HCT116 (cell line): ENCODE measurements around the gene MT4.

Experiments
- EGR1 ChIP-seq: IDR thresholded peaks from 2 replicates; pipeline ENCODE4 v1.6.1; 2012; ENCODE audit warnings: low read depth
- EZH2phosphoT487 ChIP-seq: fragments of 200-600 bp; IDR thresholded peaks from 2 replicates; pipeline ENCODE4 v1.6.1; 2018; ENCODE audit warnings: antibody characterized with exemption, borderline replicate concordance
- POLR2A ChIP-seq: IDR thresholded peaks from 2 replicates; pipeline ENCODE4 v1.7.0; 2011; ENCODE audit warnings: borderline replicate concordance; ENCODE audit not compliant: insufficient read depth, insufficient read length; ENCODE audit errors: extremely low read depth
- SIN3A ChIP-seq: IDR thresholded peaks from 2 replicates; pipeline ENCODE4 v1.6.1; 2012; ENCODE audit warnings: low read depth
- TF ChIP-seq, protein P1 (sequence below): IDR thresholded peaks from 2 replicates; pipeline ENCODE4 v1.6.1; 2012; ENCODE audit warnings: low read depth
- TF ChIP-seq, protein P2 (sequence below), 3 experiments: fragments of 200-600 bp in 1 of 3; sonication (generic) in 1 of 3; IDR thresholded peaks in 2 of 3; conservative IDR thresholded peaks in 1 of 3; 2 replicates each; pipeline ENCODE4 v1.5.1; 2012 to 2017; ENCODE audit warnings: low read depth in 2 of 3, low read length in 2 of 3, antibody characterized with exemption in 1 of 3, borderline replicate concordance in 1 of 3, control low read depth in 1 of 3, mild to moderate bottlenecking in 1 of 3, mixed read lengths in 1 of 3, mixed run types in 1 of 3, moderate library complexity in 1 of 3; ENCODE audit not compliant: insufficient read depth in 1 of 3

DNA sequence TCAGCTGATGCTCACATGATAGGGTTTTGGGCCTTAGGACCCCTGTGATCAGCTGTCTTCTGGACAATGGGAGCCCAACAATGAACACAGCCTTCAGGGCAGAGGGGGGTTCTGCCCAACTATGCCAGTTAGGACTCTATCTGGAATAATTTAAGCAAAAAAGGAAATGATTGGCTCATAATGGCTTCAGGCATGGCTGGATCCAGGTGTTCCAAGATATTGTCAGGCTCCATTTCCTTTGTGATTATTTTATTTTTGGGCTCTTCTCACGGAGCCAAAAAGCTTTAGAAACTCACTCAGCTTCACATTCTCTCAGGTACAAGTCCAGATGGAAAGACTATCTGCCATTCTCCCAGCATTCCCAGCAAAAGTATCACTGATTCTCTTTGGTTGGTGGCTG, 40.6 kb downstream of the MT4 start:
- no peak for TF ChIP-seq SIN3A
- TF ChIP-seq, protein P1, sequence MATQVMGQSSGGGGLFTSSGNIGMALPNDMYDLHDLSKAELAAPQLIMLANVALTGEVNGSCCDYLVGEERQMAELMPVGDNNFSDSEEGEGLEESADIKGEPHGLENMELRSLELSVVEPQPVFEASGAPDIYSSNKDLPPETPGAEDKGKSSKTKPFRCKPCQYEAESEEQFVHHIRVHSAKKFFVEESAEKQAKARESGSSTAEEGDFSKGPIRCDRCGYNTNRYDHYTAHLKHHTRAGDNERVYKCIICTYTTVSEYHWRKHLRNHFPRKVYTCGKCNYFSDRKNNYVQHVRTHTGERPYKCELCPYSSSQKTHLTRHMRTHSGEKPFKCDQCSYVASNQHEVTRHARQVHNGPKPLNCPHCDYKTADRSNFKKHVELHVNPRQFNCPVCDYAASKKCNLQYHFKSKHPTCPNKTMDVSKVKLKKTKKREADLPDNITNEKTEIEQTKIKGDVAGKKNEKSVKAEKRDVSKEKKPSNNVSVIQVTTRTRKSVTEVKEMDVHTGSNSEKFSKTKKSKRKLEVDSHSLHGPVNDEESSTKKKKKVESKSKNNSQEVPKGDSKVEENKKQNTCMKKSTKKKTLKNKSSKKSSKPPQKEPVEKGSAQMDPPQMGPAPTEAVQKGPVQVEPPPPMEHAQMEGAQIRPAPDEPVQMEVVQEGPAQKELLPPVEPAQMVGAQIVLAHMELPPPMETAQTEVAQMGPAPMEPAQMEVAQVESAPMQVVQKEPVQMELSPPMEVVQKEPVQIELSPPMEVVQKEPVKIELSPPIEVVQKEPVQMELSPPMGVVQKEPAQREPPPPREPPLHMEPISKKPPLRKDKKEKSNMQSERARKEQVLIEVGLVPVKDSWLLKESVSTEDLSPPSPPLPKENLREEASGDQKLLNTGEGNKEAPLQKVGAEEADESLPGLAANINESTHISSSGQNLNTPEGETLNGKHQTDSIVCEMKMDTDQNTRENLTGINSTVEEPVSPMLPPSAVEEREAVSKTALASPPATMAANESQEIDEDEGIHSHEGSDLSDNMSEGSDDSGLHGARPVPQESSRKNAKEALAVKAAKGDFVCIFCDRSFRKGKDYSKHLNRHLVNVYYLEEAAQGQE: no peak
- no peak for TF ChIP-seq POLR2A
- TF ChIP-seq, protein P2, sequence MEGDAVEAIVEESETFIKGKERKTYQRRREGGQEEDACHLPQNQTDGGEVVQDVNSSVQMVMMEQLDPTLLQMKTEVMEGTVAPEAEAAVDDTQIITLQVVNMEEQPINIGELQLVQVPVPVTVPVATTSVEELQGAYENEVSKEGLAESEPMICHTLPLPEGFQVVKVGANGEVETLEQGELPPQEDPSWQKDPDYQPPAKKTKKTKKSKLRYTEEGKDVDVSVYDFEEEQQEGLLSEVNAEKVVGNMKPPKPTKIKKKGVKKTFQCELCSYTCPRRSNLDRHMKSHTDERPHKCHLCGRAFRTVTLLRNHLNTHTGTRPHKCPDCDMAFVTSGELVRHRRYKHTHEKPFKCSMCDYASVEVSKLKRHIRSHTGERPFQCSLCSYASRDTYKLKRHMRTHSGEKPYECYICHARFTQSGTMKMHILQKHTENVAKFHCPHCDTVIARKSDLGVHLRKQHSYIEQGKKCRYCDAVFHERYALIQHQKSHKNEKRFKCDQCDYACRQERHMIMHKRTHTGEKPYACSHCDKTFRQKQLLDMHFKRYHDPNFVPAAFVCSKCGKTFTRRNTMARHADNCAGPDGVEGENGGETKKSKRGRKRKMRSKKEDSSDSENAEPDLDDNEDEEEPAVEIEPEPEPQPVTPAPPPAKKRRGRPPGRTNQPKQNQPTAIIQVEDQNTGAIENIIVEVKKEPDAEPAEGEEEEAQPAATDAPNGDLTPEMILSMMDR (IDR thresholded peaks at IDR 0.05 in 2 of 3, conservative IDR thresholded peaks at IDR 0.05 in 1 of 3; ENCODE audit: borderline replicate concordance in 1 of 3, insufficient read depth in 1 of 3, low read depth in 2 of 3, low read length in 2 of 3): no peak
- no peak for TF ChIP-seq EGR1
- TF ChIP-seq EZH2phosphoT487: no peak
